Stimulated activated memory B cell treated with anti-CD40 and anti-IgM and Interleukin-4, amounts not matched to agents 10 μg/mL and 1 μg/mL and 100 μg/mL, for 72 hours (primary cell): Measurements from ENCODE around the gene SRGAP3.

Experiments used
- ATAC-seq: fragments of 150-1000 bp; cut with Tn5 transposase; 2 replicates; pipeline ENCODE4 v1.10.0; 2021
- H3K27ac Mint-ChIP-seq: one replicate; pipeline ENCODE4 v1.8.0; 2022; ENCODE audit warnings: mild to moderate bottlenecking, mixed read lengths
- H3K27me3 Mint-ChIP-seq: one replicate; pipeline ENCODE4 v1.8.0; 2022; ENCODE audit warnings: mixed read lengths
- H3K36me3 Mint-ChIP-seq: one replicate; pipeline ENCODE4 v1.8.0; 2022; ENCODE audit warnings: mixed read lengths
- H3K4me1 Mint-ChIP-seq: one replicate; pipeline ENCODE4 v1.8.0; 2022; ENCODE audit warnings: mixed read lengths
- H3K4me3 Mint-ChIP-seq: one replicate; pipeline ENCODE4 v1.8.0; 2022; ENCODE audit warnings: mild to moderate bottlenecking, moderate library complexity, mixed read lengths
- H3K9me3 Mint-ChIP-seq: one replicate; pipeline ENCODE4 v1.8.0; 2022; ENCODE audit warnings: mixed read lengths

Gene SRGAP3

DNA sequence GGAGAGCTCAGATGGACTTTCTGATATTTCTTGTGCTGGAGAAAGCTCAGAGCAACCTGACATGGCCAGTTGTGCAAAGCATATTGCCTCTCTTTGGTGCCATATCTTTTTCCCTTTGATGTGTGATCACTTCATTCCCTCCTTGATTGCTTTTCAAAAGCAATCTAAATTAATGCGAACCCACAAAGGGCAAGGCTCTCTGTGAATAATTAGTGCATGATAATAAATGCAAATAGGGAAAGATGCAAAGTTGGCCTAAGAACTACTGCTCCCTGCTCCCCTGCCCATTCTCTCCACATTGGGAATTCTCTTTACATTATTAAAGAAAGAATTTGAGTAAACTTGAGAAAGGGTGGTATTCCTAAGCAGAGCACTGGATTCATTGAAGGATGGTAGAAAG is 60.9 kb downstream of the SRGAP3 start:
- Mint-ChIP-seq H3K36me3 (no peaks in the 10 kb centered on the region), H3K27me3 (no peaks in the 10 kb centered on the region), H3K4me3 (no peak overlapping the region), H3K4me1 (no peaks in the 10 kb centered on the region), H3K27ac (no peak overlapping the region), H3K9me3 (no peaks in the 10 kb centered on the region)
- ATAC-seq = no peak

DNA sequence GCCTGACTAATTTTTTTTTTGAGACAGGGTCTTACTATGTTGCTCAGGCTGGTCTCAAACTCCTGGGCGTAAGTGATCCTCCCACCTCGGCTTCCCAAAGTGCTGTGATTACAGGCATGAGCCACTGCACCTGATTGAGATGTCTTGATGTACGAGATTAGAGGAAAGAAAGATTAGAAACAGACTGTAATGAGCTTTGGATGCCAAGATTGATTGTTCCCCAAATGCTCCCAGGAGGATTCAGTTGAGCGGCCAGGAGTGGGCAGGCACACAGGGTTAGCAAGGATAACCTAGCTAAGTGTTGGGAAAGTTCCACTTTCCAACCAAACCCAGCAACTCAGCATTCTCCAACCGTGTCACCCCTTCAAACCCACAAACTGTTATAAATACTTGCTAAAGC is 63.7 kb downstream of the SRGAP3 start:
- Mint-ChIP-seq H3K9me3 (no peaks in the 10 kb centered on the region), H3K27ac (no peak overlapping the region), H3K27me3 (no peaks in the 10 kb centered on the region), H3K4me3 (no peak overlapping the region), H3K36me3 (no peaks in the 10 kb centered on the region), H3K4me1 (peaks cover 3% of the 10 kb centered on the region)
- no peak for ATAC-seq

DNA sequence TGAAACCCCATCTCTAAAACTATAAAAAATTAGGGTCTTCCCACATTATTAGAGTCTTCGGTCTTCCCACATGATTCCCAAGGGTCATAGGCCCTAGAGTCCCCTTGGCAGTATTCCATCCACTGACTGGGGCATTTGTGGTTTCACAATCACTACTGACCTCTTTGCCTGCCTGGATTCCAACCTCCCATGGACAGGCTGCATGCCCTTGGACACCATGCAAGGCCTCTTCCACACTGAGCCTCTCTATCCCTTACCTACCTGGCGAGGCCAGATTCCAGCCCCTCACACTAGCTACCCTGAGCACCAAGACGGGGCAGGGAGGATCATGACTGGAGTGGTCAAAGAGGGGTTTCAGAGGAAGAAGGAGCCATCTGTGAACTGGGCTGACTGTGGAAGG is 64.4 kb downstream of the SRGAP3 start:
- Mint-ChIP-seq H3K4me1 (peaks cover 9% of the 10 kb centered on the region), H3K27ac (no peak overlapping the region), H3K36me3 (no peaks in the 10 kb centered on the region), H3K9me3 (no peaks in the 10 kb centered on the region), H3K4me3 (no peak overlapping the region), H3K27me3 (no peaks in the 10 kb centered on the region)
- no peak for ATAC-seq

DNA sequence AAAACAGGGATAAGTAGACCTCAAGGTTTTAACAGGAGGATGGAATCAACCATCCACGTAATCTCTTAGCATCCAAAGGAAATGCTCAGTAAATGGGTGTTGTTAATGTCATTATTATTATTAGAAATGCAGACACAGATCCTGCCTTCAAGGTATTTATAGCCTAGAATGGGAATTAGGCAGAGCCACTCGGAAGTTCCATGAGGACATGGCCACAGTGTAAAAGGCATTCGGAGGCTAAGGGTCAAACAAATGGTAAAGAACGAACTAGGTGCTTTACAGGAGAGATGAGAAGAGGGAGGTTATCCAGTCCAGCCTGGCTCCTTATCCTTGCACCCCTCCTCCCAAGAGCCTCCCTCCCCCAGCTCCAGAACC is 65.0 kb downstream of the SRGAP3 start:
- ATAC-seq = no peak
- Mint-ChIP-seq H3K4me1 (peaks cover 15% of the 10 kb centered on the region), H3K4me3 (no peak overlapping the region), H3K36me3 (no peaks in the 10 kb centered on the region), H3K27me3 (no peaks in the 10 kb centered on the region), H3K27ac (no peak overlapping the region), H3K9me3 (no peaks in the 10 kb centered on the region)

DNA sequence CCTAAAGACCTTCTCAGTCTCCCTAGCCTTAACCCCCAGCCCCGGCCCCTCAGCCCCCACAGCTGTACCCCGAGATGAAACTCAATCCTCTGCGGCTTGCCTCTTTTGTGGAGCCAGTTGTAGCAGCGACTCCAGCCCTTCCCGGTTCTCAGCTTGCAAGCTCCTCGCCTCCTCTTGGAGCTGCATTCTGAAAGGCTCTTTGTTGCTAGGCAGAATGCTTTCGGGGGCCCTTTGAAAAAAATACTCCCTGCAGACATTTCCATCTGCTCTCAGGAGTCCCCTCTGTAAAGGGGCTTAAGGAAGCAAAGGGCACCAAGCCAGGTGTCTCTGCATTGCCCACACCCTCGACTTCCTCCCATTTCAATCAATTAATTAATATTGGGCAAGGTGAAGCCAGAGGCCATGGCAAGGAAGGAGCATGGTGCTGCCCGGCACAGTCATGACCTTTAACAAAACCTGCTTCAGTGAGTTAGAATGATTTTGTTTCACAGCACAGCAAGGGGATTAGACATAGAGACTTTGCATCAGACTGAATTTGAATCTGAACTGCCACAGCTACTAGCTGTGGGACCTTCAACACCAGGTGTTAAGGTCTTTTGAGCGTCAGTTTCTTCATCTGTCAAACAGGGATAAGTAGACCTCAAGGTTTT is 65.5 kb downstream of the SRGAP3 start:
- Mint-ChIP-seq H3K4me3 (no peak overlapping the region), H3K27me3 (no peaks in the 10 kb centered on the region), H3K27ac (no peak overlapping the region), H3K4me1 (peaks cover 17% of the 10 kb centered on the region), H3K9me3 (no peaks in the 10 kb centered on the region), H3K36me3 (no peaks in the 10 kb centered on the region)
- no peak for ATAC-seq

DNA sequence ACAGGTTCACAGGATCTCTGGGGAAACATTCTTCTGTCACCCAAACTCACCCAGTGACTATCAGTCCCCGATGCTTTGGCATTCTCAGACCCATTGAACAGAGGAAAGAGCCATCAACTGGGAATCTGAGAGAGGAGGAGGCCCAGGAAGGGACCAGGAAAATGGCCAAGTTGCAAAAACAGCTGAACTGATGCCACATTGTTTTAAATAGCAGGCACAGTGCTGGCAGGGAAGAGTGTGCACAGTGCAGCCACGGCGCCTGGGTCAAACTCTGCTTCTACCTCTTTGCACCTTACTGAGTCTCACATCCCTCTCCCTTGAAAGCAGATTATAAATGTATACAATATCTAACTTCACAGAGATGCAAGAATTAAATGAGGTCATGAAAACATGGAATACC is 66.4 kb downstream of the SRGAP3 start:
- Mint-ChIP-seq H3K4me1 (peaks cover 17% of the 10 kb centered on the region), H3K27me3 (no peaks in the 10 kb centered on the region), H3K4me3 (no peak overlapping the region), H3K9me3 (no peaks in the 10 kb centered on the region), H3K36me3 (no peaks in the 10 kb centered on the region), H3K27ac (no peak overlapping the region)
- ATAC-seq = no peak

DNA sequence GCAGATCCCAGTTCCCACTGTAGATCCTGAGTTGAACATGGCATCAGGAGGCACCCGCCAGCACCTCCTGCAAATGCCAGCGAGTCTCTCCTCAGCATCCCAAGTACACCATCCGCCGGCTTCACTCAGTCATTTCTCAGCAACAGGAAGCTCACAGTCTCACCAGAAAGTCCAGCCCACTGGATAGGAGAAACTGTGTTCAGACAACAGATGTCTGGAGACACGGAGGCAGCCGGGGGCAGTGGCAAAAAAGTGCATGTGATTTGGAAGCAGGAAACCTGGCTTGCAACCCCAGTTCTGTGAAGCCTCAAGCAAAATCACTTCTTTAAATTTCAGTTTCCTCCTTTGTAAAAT is 68.7 kb downstream of the SRGAP3 start:
- H3K36me3 Mint-ChIP-seq = no peaks in the 10 kb centered on the region
- H3K27ac Mint-ChIP-seq = peak overlapping the region; percentile 30
- no peak for ATAC-seq

DNA sequence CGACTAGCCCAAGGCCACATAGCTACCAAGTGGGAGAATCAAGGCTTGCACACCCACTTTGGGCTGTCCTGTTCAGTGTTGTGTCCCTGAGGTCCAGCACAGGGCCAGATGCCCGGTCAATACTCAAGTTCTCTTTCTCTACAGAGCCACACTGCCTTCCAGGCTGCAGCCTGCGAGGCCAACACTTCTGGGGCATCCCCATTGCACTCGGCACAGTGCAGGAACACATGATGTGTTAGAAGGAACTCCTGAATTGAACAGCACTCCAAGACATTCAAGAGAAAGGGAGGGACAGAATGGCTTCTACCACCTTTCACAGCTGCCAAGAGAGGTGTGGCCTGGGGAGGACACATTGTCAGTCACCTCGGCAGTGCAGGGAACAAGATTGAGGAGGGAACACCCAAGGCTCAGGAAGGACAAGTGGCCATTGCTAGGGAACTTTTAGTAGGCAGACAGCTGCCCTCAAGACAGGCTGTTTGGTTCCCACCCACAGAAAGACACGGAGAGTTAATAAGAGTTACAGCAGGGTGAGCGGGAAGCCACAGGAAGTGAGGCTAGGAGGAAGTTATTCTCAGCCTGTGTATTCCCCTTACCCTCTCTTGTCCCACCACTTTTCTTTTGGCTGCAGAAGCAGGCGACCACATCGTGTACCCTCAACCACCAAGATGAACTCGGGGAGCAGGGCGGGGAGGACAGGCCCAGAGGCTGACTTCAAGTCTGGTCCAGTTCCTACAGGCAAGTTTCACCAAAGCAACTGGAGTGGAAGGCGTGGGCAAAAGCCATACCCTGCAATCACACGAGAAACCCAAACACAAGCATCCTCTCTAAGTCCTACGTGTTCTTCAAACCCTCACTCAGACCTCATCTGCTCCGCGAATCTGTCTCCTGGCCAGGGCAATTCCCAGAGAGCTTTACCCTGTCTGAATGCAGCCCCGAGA is 69.4 kb downstream of the SRGAP3 start:
- H3K9me3 Mint-ChIP-seq = no peaks in the 10 kb centered on the region
- H3K4me3 Mint-ChIP-seq = peak overlapping the region; percentile 11
- ATAC-seq = peak; percentile 56
- no peaks in the 10 kb centered on the region for H3K27me3 Mint-ChIP-seq
- H3K36me3 Mint-ChIP-seq = no peaks in the 10 kb centered on the region
- peaks cover 17% of the 10 kb centered on the region for H3K4me1 Mint-ChIP-seq
- H3K27ac Mint-ChIP-seq = peak overlapping the region; percentile 30

More for the DNA sequence above, 68.7 kb downstream of the SRGAP3 start:
- peaks cover 17% of the 10 kb centered on the region for H3K4me1 Mint-ChIP-seq
- no peaks in the 10 kb centered on the region for H3K27me3 Mint-ChIP-seq
- no peaks in the 10 kb centered on the region for H3K9me3 Mint-ChIP-seq
- no peak overlapping the region for H3K4me3 Mint-ChIP-seq

DNA sequence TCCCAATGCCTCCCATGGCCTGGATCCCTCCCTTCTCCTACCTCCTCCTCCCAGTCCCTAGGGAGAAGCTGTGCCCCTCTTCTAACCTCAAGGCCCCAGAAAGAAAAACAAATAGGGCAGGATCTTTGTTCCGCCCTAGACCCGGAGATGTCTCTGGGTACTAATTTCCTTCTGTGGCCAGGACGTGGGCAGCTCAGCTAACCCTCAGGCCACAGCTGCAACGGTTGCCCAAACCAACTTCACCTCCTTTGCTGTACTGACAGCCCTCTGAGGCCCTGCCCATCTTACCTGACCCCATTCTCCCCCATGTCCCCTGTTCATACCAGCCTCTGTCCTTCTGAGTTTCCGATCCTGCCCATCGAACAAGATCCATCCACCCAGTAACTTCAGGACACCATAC is 70.7 kb downstream of the SRGAP3 start:
- H3K36me3 Mint-ChIP-seq = no peaks in the 10 kb centered on the region
- H3K4me3 Mint-ChIP-seq = no peak overlapping the region
- no peaks in the 10 kb centered on the region for H3K27me3 Mint-ChIP-seq
- no peaks in the 10 kb centered on the region for H3K9me3 Mint-ChIP-seq
- no peak for ATAC-seq
- no peak overlapping the region for H3K27ac Mint-ChIP-seq
- H3K4me1 Mint-ChIP-seq = peaks cover 17% of the 10 kb centered on the region

DNA sequence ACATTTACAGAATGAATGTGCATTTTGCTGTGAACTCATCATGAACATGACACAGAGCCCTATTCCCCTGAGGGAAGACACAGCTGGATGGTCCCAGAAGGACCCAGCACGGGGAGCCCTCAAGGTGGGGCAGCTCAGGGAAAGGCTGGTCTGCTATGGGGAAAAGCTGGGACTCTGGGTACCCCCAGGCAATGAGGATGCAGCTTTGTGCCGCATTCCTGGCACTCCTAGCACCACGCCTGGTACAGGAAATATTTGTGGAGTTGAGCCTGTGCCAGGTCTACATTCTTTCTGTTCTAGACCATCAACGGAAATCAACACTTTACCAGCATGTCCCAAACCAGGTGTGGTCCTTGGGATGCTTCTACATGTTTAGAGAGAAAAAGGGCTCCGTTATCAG is 74.0 kb downstream of the SRGAP3 start:
- H3K36me3 Mint-ChIP-seq = no peaks in the 10 kb centered on the region
- no peak overlapping the region for H3K4me3 Mint-ChIP-seq
- peaks cover 11% of the 10 kb centered on the region for H3K4me1 Mint-ChIP-seq
- no peak for ATAC-seq
- no peaks in the 10 kb centered on the region for H3K9me3 Mint-ChIP-seq
- no peak overlapping the region for H3K27ac Mint-ChIP-seq
- no peaks in the 10 kb centered on the region for H3K27me3 Mint-ChIP-seq

DNA sequence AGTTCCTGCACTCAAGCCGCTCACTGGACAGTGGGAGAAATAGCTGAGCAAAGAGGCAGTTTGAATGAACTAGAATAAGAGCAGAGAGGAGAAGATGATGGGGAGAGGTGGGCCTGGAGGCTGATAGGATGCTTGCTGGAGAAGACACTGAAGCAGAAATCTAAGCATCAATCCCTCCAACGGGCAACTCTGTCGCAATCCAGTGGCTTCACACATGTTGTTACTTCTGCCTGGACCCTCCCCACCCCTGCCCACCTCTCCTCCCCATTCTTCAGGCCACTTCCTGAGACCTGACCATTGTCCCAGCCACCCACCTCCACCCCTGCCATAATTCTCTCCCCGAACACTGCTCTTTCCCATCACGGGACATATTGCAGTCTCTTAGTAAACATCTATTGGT is 76.0 kb downstream of the SRGAP3 start:
- no peaks in the 10 kb centered on the region for H3K27me3 Mint-ChIP-seq
- no peak for ATAC-seq
- no peaks in the 10 kb centered on the region for H3K9me3 Mint-ChIP-seq
- H3K36me3 Mint-ChIP-seq = no peaks in the 10 kb centered on the region
- H3K4me3 Mint-ChIP-seq = no peak overlapping the region
- H3K4me1 Mint-ChIP-seq = peaks cover 10% of the 10 kb centered on the region
- no peak overlapping the region for H3K27ac Mint-ChIP-seq

DNA sequence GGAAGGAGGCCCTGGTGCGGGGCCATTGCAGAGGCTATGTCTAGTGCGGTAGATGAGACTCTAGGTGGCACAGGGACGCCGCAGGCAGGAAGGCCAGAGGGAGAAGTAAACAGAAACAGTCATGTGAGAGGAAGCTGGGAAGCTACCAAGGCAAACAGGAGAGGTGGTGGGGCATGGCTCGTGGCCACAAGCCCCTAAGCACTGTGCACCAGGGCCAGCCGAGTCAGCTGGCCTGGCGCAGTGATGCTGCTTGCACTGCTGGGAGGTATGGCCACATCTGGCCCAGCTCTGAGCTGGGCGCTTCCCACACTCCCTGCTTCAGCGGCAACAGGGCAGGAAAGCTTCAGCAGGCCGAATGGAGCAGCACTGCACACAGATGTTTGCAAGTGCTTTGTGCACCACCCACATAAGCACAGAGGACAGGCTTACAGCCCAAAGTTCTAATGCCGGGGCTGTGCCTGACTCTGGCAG is 76.6 kb downstream of the SRGAP3 start:
- H3K4me3 Mint-ChIP-seq = no peak overlapping the region
- ATAC-seq = no peak
- H3K27me3 Mint-ChIP-seq = no peaks in the 10 kb centered on the region
- H3K36me3 Mint-ChIP-seq = no peaks in the 10 kb centered on the region
- no peak overlapping the region for H3K27ac Mint-ChIP-seq
- peaks cover 16% of the 10 kb centered on the region for H3K4me1 Mint-ChIP-seq
- no peaks in the 10 kb centered on the region for H3K9me3 Mint-ChIP-seq

DNA sequence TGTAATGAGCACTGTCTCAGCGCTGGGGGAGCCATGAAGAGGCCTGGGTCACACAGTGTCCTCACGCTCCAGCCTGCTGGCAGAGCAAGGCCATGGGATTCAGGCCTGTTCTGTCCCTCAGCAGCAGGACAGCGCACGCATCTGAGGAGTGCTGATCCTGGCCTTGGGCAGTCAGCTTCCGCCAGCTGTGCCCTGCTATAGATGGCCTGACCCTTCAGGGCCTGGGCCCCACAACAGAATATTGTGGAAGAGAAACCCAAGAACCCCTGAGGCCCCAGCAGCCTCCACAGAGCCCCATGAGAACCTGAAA is 78.6 kb downstream of the SRGAP3 start:
- H3K27me3 Mint-ChIP-seq = no peaks in the 10 kb centered on the region
- H3K27ac Mint-ChIP-seq = no peak overlapping the region
- H3K9me3 Mint-ChIP-seq = no peaks in the 10 kb centered on the region
- no peak for ATAC-seq
- peaks cover 17% of the 10 kb centered on the region for H3K4me1 Mint-ChIP-seq
- no peak overlapping the region for H3K4me3 Mint-ChIP-seq
- no peaks in the 10 kb centered on the region for H3K36me3 Mint-ChIP-seq

DNA sequence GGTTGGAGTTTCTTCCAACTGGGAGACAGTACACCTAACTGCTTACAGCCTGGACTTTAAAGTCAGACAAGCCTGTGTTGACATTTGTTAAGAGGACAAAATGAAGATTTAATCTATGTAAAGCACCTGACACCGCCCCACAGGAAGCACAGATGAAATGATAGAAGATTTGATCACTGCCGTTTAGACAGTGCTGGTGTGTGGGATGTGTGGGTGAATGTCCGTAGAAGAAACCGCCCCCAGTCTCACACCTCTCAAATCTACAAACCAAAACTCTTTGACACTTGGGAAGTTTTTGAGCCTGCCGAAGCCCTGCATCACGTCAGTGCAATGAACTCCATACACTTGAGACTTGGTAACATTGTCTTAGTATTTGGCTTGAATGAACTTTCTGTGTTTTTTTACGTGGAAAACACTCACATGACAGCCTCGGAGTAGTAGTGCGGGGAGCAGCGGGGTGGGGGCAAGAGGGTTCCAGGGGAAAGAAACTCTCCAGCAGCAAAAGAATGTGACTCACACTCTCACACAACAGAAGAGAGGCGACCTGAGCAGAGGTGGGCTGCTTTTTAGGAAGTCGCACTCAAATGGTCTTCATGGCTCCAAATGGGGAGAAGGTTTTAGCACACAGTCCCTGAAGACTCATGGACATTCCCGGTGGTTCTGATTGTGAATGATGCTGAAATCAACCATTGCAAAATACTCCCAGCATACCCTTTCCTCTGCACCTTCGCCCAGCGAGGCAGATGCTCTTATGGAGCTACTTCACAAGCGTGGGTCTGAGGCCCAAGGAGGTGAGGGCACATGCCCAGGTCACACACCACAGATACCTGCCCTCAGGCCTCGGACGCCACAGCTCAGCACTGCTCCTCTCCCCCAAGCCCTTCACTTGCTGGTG is 79.2 kb downstream of the SRGAP3 start:
- Mint-ChIP-seq H3K27me3 (no peaks in the 10 kb centered on the region), H3K4me3 (no peak overlapping the region), H3K4me1 (peaks cover 17% of the 10 kb centered on the region), H3K27ac (no peak overlapping the region), H3K9me3 (no peaks in the 10 kb centered on the region), H3K36me3 (no peaks in the 10 kb centered on the region)
- no peak for ATAC-seq

DNA sequence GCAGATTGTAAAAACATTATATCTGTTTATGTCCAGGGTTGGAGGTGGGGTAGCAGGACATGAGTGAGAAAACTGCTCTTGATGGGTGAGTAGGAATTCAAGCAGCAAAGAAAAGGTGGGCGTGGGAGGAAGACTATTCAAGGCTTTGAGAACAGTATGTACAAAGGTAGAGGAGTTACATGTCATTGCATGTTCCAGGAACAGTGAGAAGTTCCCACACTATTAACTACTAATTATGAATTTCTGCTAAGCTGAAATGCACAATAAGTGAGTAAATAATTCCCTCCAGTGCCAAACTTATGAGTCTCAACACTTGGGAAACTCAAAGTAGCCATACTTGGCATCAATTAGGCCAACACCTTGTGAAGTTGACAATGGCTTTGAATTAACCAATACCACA is 80.1 kb downstream of the SRGAP3 start:
- H3K9me3 Mint-ChIP-seq = no peaks in the 10 kb centered on the region
- no peak overlapping the region for H3K27ac Mint-ChIP-seq
- no peaks in the 10 kb centered on the region for H3K27me3 Mint-ChIP-seq
- no peak for ATAC-seq
- no peaks in the 10 kb centered on the region for H3K36me3 Mint-ChIP-seq
- H3K4me3 Mint-ChIP-seq = no peak overlapping the region
- peaks cover 17% of the 10 kb centered on the region for H3K4me1 Mint-ChIP-seq
